ENCODE data around the gene MYBPC1.

DNA sequence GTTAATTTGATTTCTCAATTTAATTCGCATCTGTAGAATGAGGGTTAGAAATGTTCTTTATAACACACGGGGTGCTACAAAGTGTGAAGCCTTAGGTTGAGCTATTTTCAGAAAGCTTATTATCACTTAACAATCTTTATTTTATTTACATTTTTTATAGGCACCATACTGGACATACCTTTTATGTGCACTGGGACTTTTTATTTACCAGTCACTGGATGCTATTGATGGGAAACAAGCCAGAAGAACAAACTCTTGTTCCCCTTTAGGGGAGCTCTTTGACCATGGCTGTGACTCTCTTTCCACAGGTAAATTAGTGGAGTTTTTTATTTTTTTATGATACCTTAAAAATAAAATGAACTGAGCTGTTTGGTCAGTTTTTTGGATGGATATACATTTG lies 119.2 kb downstream of the MYBPC1 start:
- TF ChIP-seq POLR2A (IDR thresholded peaks at IDR 0.05; ENCODE audit: extremely low read depth, insufficient read length), result no peak
- TF ChIP-seq, protein P1, sequence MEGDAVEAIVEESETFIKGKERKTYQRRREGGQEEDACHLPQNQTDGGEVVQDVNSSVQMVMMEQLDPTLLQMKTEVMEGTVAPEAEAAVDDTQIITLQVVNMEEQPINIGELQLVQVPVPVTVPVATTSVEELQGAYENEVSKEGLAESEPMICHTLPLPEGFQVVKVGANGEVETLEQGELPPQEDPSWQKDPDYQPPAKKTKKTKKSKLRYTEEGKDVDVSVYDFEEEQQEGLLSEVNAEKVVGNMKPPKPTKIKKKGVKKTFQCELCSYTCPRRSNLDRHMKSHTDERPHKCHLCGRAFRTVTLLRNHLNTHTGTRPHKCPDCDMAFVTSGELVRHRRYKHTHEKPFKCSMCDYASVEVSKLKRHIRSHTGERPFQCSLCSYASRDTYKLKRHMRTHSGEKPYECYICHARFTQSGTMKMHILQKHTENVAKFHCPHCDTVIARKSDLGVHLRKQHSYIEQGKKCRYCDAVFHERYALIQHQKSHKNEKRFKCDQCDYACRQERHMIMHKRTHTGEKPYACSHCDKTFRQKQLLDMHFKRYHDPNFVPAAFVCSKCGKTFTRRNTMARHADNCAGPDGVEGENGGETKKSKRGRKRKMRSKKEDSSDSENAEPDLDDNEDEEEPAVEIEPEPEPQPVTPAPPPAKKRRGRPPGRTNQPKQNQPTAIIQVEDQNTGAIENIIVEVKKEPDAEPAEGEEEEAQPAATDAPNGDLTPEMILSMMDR (IDR thresholded peaks at IDR 0.05; ENCODE audit: low read depth, low read length), result no peak
- TF ChIP-seq MYC (IDR thresholded peaks at IDR 0.05; ENCODE audit: low read depth, low read length), result no peak
